RWPE2 (cell line): ENCODE measurements around the gene CD109.

Experiments
- ATAC-seq: fragments of 200-7000 bp; cut with Tn5 transposase; 3 replicates; pipeline ENCODE4 v1.9.1; 2021; ENCODE audit warnings: low read depth
- DNase-seq: peaks from one replicate; pipeline ENCODE4 v3.0.0-alpha.2; 2020; ENCODE audit warnings: low spot score
- H3K27ac ChIP-seq: fragments of 450-650 bp; 2 replicates; pipeline ENCODE4 v1.5.1; 2017; ENCODE audit warnings: mild to moderate bottlenecking; ENCODE audit not compliant: poor library complexity, severe bottlenecking
- H3K27me3 ChIP-seq: fragments of 250-450 bp; sonication (Bioruptor Pico); 2 replicates; pipeline ENCODE4 v1.5.1; 2021; ENCODE audit warnings: mild to moderate bottlenecking, moderate library complexity; ENCODE audit not compliant: insufficient read depth, poor library complexity, severe bottlenecking
- H3K36me3 ChIP-seq: fragments of 250-450 bp; sonication (Bioruptor Pico); 2 replicates; pipeline ENCODE4 v1.5.1; 2020; ENCODE audit warnings: low read depth, mild to moderate bottlenecking, moderate library complexity
- H3K4me1 ChIP-seq: fragments of 250-450 bp; sonication (Bioruptor Pico); 2 replicates; pipeline ENCODE4 v1.5.1; 2021; ENCODE audit warnings: mild to moderate bottlenecking, moderate library complexity; ENCODE audit not compliant: insufficient read depth, poor library complexity, severe bottlenecking
- H3K4me3 ChIP-seq: fragments of 250-450 bp; sonication (Bioruptor Pico); 2 replicates; pipeline ENCODE4 v1.5.1; 2021; ENCODE audit warnings: mild to moderate bottlenecking, moderate library complexity; ENCODE audit not compliant: severe bottlenecking
- H3K9me3 ChIP-seq: fragments of 250-450 bp; sonication (Bioruptor Pico); 2 replicates; pipeline ENCODE4 v1.5.1; 2021; ENCODE audit warnings: mild to moderate bottlenecking, moderate library complexity; ENCODE audit not compliant: severe bottlenecking
- CTCF ChIP-seq: fragments of 450-650 bp; IDR thresholded peaks from one replicate; pipeline ENCODE4 v1.5.1; 2017; ENCODE audit warnings: mild to moderate bottlenecking, moderate library complexity; ENCODE audit not compliant: poor library complexity, severe bottlenecking

CD109 gene

GRCh38 chr6:73695619-73696421, at the start of gene CD109:
CD109 (plus strand) TSS chr6:73696203; CDS start chr6:73696216, 13 bp downstream.
- Histone ChIP-seq H3K9me3 (no peaks in the 10 kb centered on the region), H3K36me3 (peaks cover 31% of the 10 kb centered on the region), H3K4me1 (peaks cover 34% of the 10 kb centered on the region), H3K27ac (peak within 1 kb of the TSS; percentile 99), H3K27me3 (no peaks in the 10 kb centered on the region), H3K4me3 (peak within 1 kb of the TSS; percentile 54)
- no peak for TF ChIP-seq CTCF
- DNase-seq (peak; percentile 76), ATAC-seq (peak; percentile 81)

- Histone ChIP-seq H3K9me3 (no peaks in the 10 kb centered on the region), H3K27ac (no peak overlapping the region), H3K27me3 (no peaks in the 10 kb centered on the region), H3K4me1 (peaks cover 21% of the 10 kb centered on the region), H3K36me3 (no peaks in the 10 kb centered on the region), H3K4me3 (no peak overlapping the region)
- TF ChIP-seq CTCF, result no peak
- DNase-seq (no peak), ATAC-seq (no peak)
These were observed 47.8 kb upstream of the CD109 start for GRCh38 chr6:73648166-73648565.

GRCh38 chr6:73649783-73650182, 46.2 kb upstream of the CD109 start:
- no peak for DNase-seq
- Histone ChIP-seq H3K9me3 (no peaks in the 10 kb centered on the region), H3K4me3 (no peak overlapping the region), H3K27ac (no peak overlapping the region), H3K27me3 (no peaks in the 10 kb centered on the region), H3K4me1 (peaks cover 12% of the 10 kb centered on the region), H3K36me3 (no peaks in the 10 kb centered on the region)
- ATAC-seq, result no peak
- no peak for TF ChIP-seq CTCF

- H3K27ac ChIP-seq, result peak overlapping the region; percentile 58
- TF ChIP-seq CTCF, result peak; percentile 81
- H3K9me3 ChIP-seq, result no peaks in the 10 kb centered on the region
- DNase-seq (no peak), ATAC-seq (peak; percentile 47)
- H3K4me1 ChIP-seq, result peaks cover 7% of the 10 kb centered on the region
- H3K36me3 ChIP-seq, result no peaks in the 10 kb centered on the region
- H3K27me3 ChIP-seq, result no peaks in the 10 kb centered on the region
- peak overlapping the region; percentile 90 for H3K4me3 ChIP-seq
These were observed 43.1 kb upstream of the CD109 start for GRCh38 chr6:73652637-73653570.
